ENCODE results near the gene PLD4.

Gene PLD4

DNA sequence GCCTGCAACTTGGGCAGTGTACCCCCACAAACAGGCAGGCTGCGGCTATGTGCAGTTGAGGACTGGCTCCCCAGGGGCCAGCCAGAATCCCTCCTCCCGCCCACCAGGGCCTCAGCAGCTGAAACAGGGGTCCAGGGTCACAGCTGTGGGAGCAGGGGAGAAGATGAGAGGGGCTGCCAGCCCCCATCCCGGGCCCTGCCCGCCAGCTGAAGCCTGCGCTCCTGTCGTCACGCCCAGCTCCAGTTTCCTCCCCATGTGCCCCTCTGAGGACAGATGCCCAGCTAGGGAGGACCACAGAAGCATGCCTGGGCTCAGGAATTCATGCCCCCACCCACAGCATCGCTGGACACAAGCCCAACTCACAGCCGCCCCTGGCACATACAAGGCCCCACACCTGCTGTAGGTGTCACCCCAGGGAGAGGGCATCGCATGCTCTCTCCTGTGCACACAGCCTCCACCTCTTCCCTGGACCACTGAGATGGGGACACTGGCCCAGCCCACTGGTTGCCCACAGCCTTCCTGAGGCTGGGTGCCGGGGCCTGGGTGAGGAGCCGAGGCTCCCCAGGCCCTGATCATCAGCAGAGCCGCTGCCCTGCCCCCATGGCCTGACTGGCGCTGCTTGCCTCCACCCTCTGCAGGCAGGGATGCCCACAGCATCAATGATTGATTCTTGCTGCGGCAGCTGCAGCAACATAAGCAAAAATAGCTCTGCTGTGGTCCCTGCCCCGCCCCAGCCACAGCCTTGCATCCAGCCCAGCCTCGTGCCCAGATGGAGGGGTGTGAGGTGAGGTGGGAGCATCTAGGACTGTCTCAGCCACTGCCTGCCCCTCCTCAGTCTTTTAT is 57.2 kb downstream of the PLD4 start:
- Histone ChIP-seq H3K9me3 (no peaks in the 10 kb centered on the region), H3K27ac (no peak overlapping the region), H3K4me3 (no peak overlapping the region), H3K4me1 (peaks cover 0 to 42% (median 28%) of the 10 kb centered on the region in 4 donors), H3K36me3 (no peaks in the 10 kb centered on the region), H3K27me3 (no peaks in the 10 kb centered on the region)
- TF ChIP-seq, protein P1, sequence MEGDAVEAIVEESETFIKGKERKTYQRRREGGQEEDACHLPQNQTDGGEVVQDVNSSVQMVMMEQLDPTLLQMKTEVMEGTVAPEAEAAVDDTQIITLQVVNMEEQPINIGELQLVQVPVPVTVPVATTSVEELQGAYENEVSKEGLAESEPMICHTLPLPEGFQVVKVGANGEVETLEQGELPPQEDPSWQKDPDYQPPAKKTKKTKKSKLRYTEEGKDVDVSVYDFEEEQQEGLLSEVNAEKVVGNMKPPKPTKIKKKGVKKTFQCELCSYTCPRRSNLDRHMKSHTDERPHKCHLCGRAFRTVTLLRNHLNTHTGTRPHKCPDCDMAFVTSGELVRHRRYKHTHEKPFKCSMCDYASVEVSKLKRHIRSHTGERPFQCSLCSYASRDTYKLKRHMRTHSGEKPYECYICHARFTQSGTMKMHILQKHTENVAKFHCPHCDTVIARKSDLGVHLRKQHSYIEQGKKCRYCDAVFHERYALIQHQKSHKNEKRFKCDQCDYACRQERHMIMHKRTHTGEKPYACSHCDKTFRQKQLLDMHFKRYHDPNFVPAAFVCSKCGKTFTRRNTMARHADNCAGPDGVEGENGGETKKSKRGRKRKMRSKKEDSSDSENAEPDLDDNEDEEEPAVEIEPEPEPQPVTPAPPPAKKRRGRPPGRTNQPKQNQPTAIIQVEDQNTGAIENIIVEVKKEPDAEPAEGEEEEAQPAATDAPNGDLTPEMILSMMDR (IDR thresholded peaks at IDR 0.05) = no peak
- intact Hi-C loops (cut with DNase I; ENCODE audit: low total_unique reads) = loop anchor here (5.0 to 10.0 kb wide), 2 partner anchors 110 to 513 kb away; partner anchors contain the start of gene TEDC1
- DNase-seq = peak in 1 of 2 donors; percentile 60

DNA sequence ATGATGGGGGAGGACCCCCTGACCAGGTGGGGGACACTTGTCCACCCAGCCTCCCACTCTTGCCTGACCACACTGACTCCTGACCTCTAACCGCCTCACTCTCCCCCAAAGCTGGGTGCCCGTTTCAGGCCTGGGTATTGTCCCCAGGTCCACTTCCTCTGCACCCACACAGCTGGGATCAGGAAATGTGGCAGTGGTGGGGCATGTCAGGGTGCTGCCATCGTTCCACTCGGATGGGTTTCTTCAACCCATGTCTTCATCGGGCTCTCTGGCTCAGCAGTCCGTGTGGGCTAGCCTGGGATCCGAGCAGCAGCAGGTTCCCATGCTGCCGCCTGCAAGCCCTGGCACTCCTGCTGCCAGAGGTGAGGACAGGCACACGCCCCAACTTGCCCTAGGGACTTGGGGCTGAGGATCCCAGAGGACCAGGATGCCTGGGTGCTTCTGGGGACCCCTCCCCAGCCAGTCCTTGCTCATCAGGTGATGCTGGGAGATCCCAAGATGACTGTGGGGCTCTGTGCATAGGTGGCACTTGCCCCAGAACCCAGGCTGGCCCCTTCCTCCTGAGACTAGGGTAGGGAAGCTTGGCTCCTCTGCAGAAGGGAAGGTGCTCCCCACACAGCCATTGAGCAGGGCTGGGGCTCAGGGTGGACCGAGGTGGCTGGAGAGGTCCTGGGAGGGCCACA is 58.0 kb downstream of the PLD4 start:
- intact Hi-C loops (cut with DNase I; ENCODE audit: low total_unique reads) = loop anchor here (5.0 to 10.0 kb wide), 2 partner anchors 110 to 512 kb away; partner anchors contain the start of gene TEDC1
- no peaks in the 10 kb centered on the region for H3K27me3 ChIP-seq
- no peak overlapping the region for H3K4me3 ChIP-seq
- no peak overlapping the region for H3K27ac ChIP-seq
- DNase-seq = peak in 1 of 2 donors; percentile 53
- H3K4me1 ChIP-seq = peaks cover 0 to 37% (median 20%) of the 10 kb centered on the region in 4 donors
- H3K9me3 ChIP-seq = no peaks in the 10 kb centered on the region
- TF ChIP-seq, protein P1 (IDR thresholded peaks at IDR 0.05) = no peak
- H3K36me3 ChIP-seq = no peaks in the 10 kb centered on the region
